NCI-H510A (cell line): ENCODE measurements around the gene SH2D2A.
"Not testable (repeated sequence)": the region's sequence is repeated elsewhere in the genome, so short reads cannot be mapped to it uniquely, and the experiment has no call there.

Source experiments
- DNase-seq: peaks from one replicate; lab custom pipeline; 2025; lab: John Stamatoyannopoulos, UW

SH2D2A gene

DNA sequence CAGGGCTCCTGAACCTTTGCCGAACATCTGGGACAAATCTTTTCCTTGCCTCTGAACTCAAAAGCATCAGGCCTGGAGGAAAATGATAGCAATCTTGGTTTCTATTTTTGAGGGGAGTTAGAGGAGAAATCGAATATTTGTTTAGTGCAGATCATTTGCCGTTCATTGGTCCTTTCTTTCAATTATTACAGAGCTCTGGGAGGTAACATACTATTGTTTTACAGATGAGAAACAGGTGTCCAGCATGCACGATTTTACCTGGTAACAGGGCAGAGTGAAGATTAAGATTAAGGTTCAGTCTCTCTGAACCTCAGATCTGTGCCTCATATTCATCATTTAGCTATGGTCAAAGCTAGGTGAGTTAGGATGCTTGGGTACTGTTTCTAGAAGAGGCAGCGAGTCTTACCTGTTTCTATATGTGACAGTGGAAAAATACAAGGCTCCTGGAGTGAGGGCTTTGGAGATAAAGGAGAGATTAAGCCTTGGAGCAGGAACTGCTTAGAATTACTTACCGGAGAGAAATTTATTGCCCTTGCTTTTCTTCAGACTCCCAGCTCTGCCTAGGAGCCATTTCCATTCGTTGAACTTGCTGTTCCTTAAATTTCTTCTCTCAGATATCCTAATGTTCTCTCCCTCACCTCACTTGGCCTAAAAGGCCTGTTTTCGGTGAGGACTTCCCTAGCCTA is 47.9 kb downstream of the SH2D2A start:
- DNase-seq = no peak

DNA sequence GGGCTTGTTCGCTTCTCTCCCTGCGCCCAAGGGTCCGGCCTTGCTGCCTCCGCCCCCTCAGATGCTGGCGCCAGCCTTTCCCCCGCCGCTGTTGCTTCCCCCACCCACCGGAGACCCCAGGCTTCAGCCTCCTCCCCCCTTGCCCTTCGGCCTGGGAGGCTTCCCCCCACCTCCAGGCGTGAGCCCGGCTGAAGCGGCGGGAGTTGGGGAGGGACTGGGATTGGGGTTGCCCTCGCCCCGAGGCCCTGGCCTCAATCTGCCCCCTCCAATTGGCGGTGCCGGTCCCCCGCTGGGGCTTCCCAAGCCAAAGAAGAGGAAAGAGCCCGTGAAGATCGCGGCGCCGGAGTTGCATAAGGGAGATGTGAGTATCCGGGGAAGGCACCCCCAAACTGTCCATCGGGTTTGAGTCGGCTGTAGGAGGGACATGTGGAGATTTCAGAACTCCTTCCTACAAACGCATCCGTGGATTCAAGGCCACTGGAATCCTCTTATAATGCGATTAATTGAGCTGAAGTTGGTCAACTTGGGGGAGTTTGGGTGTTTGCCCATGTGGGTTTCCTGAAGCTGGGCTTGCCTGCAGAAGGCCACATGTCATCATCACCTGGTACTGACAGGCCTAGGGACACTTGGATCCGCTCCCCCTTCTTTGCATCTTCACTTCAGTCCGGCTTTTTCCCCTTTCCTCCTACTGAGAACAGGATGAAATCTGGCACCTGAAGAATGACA is 48.6 kb downstream of the SH2D2A start:
- DNase-seq = no peak

DNA sequence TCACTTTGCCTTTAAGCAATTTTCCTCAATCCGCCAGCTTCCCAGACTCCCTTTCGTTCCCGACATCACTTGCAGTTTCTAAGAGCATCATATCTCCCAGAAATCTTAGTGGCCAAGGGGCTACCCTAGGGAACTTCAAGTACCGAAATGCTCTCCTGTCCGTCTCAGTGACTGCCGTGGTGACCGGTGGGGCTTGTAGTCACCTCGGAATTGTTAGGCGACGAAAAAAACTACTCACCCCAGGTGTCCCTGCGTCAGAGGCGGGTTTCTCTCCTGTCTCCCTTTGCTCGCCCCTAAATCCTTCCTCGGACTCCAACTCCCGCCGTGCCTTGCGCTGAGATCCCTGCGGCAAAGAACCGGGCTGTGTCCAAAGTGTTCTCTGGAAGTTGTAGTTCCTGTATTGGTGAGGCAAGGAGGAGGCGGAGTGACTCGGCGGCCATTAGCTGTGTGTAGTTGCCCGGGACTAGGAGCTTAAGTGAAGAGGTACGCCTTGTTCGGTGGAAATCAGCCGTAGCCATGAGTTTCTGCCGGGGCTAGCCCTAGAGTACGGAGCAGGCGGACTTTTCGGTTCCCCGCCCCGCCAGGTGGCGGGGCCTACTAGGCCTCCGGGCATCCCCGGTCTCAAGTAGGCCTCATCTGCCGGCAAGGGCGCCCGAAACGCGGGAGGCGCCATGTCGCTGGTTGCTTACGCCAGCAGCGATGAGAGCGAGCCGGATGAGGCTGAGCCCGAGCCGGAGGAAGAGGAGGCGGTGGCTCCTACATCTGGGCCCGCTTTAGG is 49.4 kb downstream of the SH2D2A start, which contains the start of gene PRCC:
PRCC (plus strand) TSS at position 435 of the 778 bp plus-strand sequence; CDS start at position 672, 237 bp downstream.
- peak; percentile 98 for DNase-seq

DNA sequence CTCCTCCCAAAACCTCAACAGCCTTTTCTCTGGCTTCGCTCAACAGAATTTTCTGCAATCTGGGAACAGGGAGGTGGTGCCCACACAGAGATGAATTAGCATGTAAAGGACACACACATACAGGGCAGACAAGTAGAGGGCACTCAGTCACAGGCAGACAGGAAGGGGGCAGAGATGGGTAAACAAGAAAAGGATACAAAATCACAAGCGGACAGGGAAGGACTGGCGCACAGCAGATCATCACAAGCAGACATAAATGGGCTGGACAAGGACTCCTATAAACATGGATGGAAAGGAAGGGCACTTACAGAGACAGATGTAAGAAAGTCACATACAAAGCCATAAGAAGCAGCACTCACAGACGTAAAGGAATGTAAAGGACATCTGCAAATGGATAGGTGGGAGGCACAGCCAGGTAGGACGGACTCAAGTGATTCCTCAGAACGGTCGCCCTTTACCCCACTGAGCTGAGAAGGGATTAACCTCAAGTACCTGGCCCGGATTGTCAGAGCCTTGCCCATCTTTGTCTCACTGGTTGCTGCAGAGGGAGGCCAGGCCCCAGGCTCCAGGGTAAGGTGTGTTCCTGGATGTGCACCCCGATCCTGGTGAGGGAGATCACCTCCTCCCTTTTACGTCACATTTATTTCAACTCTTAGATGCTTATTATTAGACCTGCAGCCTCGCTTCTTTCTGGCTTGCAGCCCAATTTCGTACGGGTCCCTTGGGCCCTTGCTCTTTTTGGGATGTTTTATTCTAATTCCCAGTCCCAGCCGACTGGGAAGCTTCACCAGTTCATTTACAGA is 50.1 kb downstream of the SH2D2A start:
- no peak for DNase-seq

DNA sequence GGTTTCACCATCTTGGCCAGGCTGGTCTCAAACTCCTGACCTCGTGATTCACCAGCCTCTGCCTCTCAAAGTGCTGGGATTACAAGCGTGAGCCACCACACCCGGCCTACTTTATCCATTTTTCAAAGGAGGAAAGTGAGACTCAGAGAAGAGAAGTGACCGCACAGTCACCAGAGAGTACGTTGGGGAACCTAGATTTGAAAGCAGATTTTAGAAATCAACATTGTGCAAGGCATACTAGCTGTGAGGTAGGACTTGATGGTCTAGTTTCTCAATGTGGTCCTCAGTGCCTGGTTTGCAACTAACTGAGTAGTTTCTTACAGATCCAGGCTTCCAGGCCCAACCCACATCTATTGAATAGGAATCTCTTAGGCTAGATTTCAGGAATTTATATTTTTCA is 51.0 kb downstream of the SH2D2A start:
- no peak for DNase-seq

DNA sequence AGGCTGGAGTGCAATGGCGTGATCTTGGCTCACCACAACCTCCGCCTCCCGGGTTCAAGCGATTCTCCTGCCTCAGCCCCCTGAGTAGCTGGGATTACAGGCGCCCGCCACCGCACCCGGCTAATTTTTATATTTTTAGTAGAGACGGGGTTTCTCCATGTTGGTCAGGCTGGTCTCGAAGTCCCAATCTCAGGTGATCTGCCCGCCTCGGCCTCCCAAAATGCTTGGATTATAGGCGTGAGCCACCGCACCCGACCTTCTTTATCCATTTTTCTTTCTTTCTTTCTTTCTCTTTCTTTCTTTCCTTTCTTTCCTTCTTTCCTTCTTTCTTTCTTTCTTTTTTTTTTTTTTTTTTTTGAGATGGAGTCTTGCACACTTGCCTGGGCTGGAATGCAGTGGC is 51.5 kb downstream of the SH2D2A start:
- DNase-seq = not testable (repeated sequence)

DNA sequence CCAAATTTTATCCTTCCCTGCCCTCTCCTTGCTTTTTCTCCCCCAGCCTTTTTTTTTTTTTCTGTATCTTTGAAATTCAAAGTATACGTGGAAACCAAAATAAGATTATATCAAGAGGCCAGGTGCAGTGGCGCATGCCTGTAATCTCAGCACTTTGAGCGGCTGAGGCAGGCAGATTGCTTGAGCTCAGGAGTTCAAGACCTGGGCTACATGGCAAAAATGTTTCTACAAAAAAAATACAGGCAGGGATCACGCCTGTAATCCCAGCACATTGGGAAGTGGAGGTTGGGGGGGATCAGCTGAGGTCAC is 55.9 kb downstream of the SH2D2A start:
- DNase-seq = no peak

DNA sequence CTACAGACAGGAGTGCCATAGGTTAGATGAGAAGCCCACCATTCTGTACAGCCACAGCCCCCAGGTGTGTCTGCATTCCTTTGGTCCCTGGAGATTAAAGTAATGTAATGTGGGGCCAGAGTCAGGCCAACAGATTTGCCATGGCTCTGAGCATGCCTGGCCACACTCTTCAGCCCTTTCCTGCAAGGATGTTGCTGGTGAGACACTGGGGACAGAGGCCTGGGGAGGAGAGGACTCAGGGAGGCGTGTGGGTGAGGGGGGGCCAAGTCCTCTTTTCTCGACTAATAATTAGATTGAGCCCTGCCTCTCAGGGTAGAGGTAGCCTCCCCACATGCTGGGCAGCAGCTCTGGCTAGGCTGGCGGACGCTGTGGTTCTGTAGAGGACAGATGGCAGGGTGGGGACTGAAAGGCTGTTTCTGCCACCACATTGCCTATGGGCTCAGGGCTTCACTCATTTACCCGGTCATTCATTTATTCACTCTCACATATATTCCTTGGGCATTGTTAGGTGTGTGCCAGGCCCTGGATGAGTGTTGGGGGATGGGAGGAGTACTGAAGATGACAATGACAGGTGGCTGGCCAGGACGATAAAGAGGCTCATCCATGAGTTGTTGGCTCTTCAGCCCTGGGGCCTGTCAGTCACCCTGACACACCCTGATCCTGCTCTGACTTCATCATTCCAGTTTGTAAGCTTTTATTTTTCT is 56.4 kb downstream of the SH2D2A start:
- DNase-seq = peak; percentile 60

DNA sequence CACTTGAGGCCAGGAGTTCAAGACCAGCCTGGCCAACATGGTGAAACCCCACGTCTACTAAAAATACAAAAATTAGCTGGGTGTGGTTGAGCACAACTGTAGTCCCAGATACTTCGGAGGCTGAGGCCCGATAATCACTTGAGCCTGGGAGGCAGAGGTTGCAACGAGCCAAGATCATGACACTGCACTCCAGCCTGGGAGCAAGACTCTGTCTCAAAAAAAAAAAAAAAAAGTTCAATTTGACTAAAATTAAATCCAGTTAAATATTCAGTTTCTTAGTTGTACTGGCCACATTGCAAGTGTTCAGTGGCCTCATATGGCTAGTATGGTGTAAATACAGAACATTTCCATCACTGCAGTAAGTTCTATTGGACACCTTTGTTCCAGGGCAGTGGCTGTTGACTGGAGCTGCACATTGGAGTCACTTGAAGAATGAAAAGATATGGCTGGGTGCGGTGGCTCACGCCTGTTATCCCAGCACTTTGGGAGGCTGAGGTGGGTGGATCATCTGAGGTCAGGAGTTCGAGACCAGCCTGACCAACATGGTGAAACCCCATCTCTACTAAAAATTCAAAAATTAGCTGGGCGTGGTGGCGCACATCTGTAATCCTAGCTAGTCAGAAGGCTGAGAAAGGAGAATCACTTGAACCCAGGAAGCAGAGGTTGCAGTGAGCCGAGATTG is 58.9 kb downstream of the SH2D2A start:
- not testable (repeated sequence) for DNase-seq

DNA sequence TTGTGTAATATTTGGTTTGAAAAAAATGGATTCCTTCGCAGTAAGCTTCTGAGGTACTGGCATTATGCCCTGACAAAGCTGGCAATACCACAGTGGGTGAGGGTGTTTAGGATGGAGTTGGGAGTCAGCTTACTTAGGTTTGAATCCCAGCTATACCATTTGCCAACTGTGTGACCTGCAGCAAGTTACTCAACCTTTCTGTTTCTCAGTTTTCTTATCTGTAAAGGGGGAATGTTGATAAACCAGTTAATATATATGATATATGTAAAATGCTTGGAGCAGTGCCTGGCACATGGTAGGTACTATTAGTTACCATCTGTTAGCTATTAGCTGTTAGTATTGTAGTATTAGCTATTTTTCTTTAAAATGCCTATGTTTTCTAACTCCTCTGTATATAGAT is 60.3 kb downstream of the SH2D2A start:
- DNase-seq = no peak
